K562 (cell line): ENCODE results near the gene PAN2. TPM values are rescaled to one million over a fixed set of nuclear protein-coding genes. Genes with fewer than 3 reads are reported as not detected.
A peak's percentile ranks its signal among the peaks of the same experiment; 100 is the strongest.

Experiments used
- CXXC5 ChIP-seq: fragments of 250-450 bp; sonication (Bioruptor Pico); IDR thresholded peaks from 2 replicates; pipeline ENCODE4 v1.8.0; 2022; ENCODE audit warnings: inconsistent platforms, mild to moderate bottlenecking, moderate library complexity
- ELF1 ChIP-seq: fragments of 200-800 bp; sonication (Bioruptor generic); IDR thresholded peaks from 2 replicates; pipeline ENCODE4 v1.6.1; 2016; ENCODE audit warnings: missing genetic modification characterization, missing compliant biosample characterization
- HMGN3 ChIP-seq: IDR thresholded peaks from 2 replicates; pipeline ENCODE4 v1.6.1; 2011; ENCODE audit warnings: borderline replicate concordance, low read depth, mild to moderate bottlenecking, mixed read lengths, low read length; ENCODE audit not compliant: insufficient read length; ENCODE audit errors: extremely low read depth
- L3MBTL2 ChIP-seq: fragments of 450-650 bp; IDR thresholded peaks from 2 replicates; pipeline ENCODE4 v1.6.1; 2016; ENCODE audit warnings: mild to moderate bottlenecking, moderate library complexity
- NFIC ChIP-seq: fragments of 450-650 bp; IDR thresholded peaks from 2 replicates; pipeline ENCODE4 v1.6.1; 2017; ENCODE audit warnings: mild to moderate bottlenecking, inconsistent platforms
- POLR2AphosphoS2 ChIP-seq: IDR thresholded peaks from 2 replicates; pipeline ENCODE4 v1.6.1; 2012; ENCODE audit warnings: low read length, improper control_type of control experiment
- SPI1 ChIP-seq: IDR thresholded peaks from 2 replicates; pipeline ENCODE4 v1.6.1; 2011; ENCODE audit warnings: low read depth, low read length, control low read depth, borderline replicate concordance
- TGIF2 ChIP-seq: sonication (generic); formaldehyde crosslinking; IDR thresholded peaks from 2 replicates; pipeline ENCODE4 v1.8.1; 2022; ENCODE audit warnings: mild to moderate bottlenecking, missing genetic modification reagents, moderate library complexity
- polyA plus RNA-seq, 8 experiments: library from polyadenylated mRNA; depleted of rRNA in 4 of 8; stranded (reverse) in 5 of 8; unstranded in 3 of 8; fragments of >200 nt; fragmentation: Nextera tagmentation in 2 of 8; fragmentation: Illumina TruSeq in 1 of 8; extraction: Ambion mirVana in 2 of 8; extraction: Trizol in 1 of 8; gene quantifications; 2 replicates each; pipeline versions ENCODE4 v1.2.1 to v1.2.3, GENCODE V29; 2011 to 2014; ENCODE audit warnings: inconsistent platforms in 1 of 8, missing spikeins in 1 of 8
- total RNA-seq, 7 experiments: library from RNA; depleted of rRNA in 6 of 7; stranded (reverse); fragments of >200 nt in 6 of 7; fragmentation: Illumina TruSeq in 2 of 7; extraction: Trizol in 2 of 7; gene quantifications; 2 replicates each; pipeline versions ENCODE4 v1.2.1 to v1.2.3, GENCODE V29; 2011 to 2021; ENCODE audit warnings: low replicate concordance in 1 of 7
- TF ChIP-seq, protein P1 (sequence below): fragments of 450-650 bp; IDR thresholded peaks from 2 replicates; pipeline ENCODE4 v1.6.1; 2016; ENCODE audit warnings: borderline replicate concordance
- TF ChIP-seq, protein P2 (sequence below): sonication (generic); formaldehyde crosslinking; IDR thresholded peaks from 2 replicates; pipeline ENCODE4 v1.8.1; 2023; ENCODE audit warnings: mild to moderate bottlenecking, missing genetic modification reagents
- TF ChIP-seq, protein P3 (sequence below): fragments of 150-350 bp; conservative IDR thresholded peaks from 2 replicates; pipeline ENCODE4 v1.6.1; 2014; ENCODE audit warnings: low read length
- TF ChIP-seq, protein P4 (sequence below), 2 experiments: fragments of 450-650 bp in 1 of 2; sonication (generic) in 1 of 2; formaldehyde crosslinking in 1 of 2; IDR thresholded peaks in 1 of 2; conservative IDR thresholded peaks in 1 of 2; 2 replicates each; pipeline versions ENCODE4 v1.6.1 to v1.8.1; 2016 to 2023; ENCODE audit warnings: mild to moderate bottlenecking in 2 of 2, moderate library complexity in 2 of 2, inconsistent platforms in 1 of 2, missing genetic modification reagents in 1 of 2
- TF ChIP-seq, protein P5 (sequence below): conservative IDR thresholded peaks from 2 replicates; pipeline ENCODE4 v1.6.1; 2011; ENCODE audit warnings: low read depth, mild to moderate bottlenecking, low read length; ENCODE audit not compliant: control insufficient read depth
- TF ChIP-seq, protein P6 (sequence below), 3 experiments: fragments of 200-800 bp in 1 of 3; sonication (Bioruptor generic) in 1 of 3; sonication (generic) in 1 of 3; formaldehyde crosslinking in 1 of 3; IDR thresholded peaks; 2 replicates each; pipeline versions ENCODE4 v1.6.1 to v1.8.0; 2016 to 2022; ENCODE audit warnings: mild to moderate bottlenecking in 2 of 3, missing compliant biosample characterization in 2 of 3, missing genetic modification characterization in 2 of 3, missing genetic modification reagents in 1 of 3

Gene PAN2
- total and polyA plus RNA-seq, 9 of the 15 experiments (the other 6 are each of a cell fraction or from before 2014, with no cell fraction given) = 15.0 to 66.1 (median 25.9) TPM

DNA sequence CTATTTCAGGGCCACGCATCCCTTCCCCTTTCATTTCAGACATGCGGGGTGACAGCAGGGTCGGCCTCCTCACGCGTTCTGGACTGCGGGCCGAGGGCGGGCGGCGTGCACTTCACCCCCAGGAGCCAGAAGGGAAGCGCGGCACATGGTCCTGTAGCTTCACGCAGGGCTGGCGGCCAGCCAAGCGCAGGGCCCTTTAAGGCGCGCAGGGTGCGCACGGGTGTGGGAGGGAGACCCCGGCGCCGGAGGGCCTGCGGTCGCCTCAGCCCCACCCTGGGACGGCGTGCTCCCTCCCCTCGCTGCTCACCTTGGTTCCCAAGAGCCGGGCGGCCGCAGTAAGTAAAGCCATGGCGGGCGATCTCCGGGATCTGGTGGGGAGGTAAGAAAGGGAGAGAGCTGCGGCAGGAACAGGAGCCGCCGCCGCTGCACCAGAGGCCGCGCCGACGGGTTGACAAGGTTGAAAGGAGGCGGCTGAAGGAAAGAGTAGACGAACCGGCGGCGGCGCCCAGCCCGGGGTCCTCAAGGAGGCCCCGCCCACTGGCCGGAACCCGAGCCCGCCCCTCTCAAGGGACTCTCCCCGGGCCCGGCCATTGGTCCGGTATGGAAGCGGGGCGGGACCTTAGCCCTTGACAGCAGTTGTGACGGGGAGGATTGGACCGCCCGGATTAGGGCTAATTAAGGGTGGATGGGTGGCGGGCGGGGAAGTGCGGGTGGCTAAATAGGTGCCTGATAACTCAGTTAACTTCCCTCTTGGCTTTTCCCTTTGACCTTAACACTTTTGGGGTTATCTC is 33.8 kb downstream of the PAN2 start, which contains the start of gene CS (continued):
- TF ChIP-seq, protein P1, sequence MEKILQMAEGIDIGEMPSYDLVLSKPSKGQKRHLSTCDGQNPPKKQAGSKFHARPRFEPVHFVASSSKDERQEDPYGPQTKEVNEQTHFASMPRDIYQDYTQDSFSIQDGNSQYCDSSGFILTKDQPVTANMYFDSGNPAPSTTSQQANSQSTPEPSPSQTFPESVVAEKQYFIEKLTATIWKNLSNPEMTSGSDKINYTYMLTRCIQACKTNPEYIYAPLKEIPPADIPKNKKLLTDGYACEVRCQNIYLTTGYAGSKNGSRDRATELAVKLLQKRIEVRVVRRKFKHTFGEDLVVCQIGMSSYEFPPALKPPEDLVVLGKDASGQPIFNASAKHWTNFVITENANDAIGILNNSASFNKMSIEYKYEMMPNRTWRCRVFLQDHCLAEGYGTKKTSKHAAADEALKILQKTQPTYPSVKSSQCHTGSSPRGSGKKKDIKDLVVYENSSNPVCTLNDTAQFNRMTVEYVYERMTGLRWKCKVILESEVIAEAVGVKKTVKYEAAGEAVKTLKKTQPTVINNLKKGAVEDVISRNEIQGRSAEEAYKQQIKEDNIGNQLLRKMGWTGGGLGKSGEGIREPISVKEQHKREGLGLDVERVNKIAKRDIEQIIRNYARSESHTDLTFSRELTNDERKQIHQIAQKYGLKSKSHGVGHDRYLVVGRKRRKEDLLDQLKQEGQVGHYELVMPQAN = peak; percentile 96
- peak; percentile 52; the same call in 1 of the 2 replicates for TF ChIP-seq POLR2AphosphoS2
- TF ChIP-seq, protein P2, sequence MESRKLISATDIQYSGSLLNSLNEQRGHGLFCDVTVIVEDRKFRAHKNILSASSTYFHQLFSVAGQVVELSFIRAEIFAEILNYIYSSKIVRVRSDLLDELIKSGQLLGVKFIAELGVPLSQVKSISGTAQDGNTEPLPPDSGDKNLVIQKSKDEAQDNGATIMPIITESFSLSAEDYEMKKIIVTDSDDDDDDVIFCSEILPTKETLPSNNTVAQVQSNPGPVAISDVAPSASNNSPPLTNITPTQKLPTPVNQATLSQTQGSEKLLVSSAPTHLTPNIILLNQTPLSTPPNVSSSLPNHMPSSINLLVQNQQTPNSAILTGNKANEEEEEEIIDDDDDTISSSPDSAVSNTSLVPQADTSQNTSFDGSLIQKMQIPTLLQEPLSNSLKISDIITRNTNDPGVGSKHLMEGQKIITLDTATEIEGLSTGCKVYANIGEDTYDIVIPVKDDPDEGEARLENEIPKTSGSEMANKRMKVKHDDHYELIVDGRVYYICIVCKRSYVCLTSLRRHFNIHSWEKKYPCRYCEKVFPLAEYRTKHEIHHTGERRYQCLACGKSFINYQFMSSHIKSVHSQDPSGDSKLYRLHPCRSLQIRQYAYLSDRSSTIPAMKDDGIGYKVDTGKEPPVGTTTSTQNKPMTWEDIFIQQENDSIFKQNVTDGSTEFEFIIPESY (CRISPR knock-in tag) = peak; percentile 62
- peak; percentile 82 for TF ChIP-seq CXXC5 (CRISPR knock-in tag)
- peak; percentile 6; the same call in 1 of the 2 replicates for TF ChIP-seq ELF1 (tag)
- TF ChIP-seq HMGN3 = peak; percentile 66
- TF ChIP-seq SPI1 = 0 out of 2 replicates have a peak, but pooled peaks have one; percentile 24
- TF ChIP-seq, protein P3, sequence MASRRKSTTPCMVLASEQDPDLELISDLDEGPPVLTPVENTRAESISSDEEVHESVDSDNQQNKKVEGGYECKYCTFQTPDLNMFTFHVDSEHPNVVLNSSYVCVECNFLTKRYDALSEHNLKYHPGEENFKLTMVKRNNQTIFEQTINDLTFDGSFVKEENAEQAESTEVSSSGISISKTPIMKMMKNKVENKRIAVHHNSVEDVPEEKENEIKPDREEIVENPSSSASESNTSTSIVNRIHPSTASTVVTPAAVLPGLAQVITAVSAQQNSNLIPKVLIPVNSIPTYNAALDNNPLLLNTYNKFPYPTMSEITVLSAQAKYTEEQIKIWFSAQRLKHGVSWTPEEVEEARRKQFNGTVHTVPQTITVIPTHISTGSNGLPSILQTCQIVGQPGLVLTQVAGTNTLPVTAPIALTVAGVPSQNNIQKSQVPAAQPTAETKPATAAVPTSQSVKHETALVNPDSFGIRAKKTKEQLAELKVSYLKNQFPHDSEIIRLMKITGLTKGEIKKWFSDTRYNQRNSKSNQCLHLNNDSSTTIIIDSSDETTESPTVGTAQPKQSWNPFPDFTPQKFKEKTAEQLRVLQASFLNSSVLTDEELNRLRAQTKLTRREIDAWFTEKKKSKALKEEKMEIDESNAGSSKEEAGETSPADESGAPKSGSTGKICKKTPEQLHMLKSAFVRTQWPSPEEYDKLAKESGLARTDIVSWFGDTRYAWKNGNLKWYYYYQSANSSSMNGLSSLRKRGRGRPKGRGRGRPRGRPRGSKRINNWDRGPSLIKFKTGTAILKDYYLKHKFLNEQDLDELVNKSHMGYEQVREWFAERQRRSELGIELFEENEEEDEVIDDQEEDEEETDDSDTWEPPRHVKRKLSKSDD = no peak
- TF ChIP-seq TGIF2 (CRISPR knock-in tag) = peak; percentile 93; the same call in 1 of the 2 replicates
- TF ChIP-seq, protein P4, sequence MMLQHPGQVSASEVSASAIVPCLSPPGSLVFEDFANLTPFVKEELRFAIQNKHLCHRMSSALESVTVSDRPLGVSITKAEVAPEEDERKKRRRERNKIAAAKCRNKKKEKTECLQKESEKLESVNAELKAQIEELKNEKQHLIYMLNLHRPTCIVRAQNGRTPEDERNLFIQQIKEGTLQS (IDR thresholded peaks at IDR 0.05) = no peak
- TF ChIP-seq, protein P4 (CRISPR knock-in tag; conservative IDR thresholded peaks at IDR 0.05) = no peak
- peak; percentile 100 for TF ChIP-seq NFIC
- peak; percentile 59 for TF ChIP-seq L3MBTL2
- TF ChIP-seq, protein P5, sequence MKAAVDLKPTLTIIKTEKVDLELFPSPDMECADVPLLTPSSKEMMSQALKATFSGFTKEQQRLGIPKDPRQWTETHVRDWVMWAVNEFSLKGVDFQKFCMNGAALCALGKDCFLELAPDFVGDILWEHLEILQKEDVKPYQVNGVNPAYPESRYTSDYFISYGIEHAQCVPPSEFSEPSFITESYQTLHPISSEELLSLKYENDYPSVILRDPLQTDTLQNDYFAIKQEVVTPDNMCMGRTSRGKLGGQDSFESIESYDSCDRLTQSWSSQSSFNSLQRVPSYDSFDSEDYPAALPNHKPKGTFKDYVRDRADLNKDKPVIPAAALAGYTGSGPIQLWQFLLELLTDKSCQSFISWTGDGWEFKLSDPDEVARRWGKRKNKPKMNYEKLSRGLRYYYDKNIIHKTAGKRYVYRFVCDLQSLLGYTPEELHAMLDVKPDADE = peak; percentile 86
- TF ChIP-seq, protein P6, sequence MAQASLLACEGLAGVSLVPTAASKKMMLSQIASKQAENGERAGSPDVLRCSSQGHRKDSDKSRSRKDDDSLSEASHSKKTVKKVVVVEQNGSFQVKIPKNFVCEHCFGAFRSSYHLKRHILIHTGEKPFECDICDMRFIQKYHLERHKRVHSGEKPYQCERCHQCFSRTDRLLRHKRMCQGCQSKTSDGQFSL (CRISPR knock-in tag; IDR thresholded peaks at IDR 0.05) = 0 out of 2 replicates have a peak, but pooled peaks have one; percentile 23
- TF ChIP-seq, protein P6 (tag; IDR thresholded peaks at IDR 0.05) = no peak
